IPS-18a (cell line): Measurements from ENCODE around the gene CYTH2.
"Not testable (repeated sequence)": the region's sequence is repeated elsewhere in the genome, so short reads cannot be mapped to it uniquely, and the experiment has no call there.

Experiments used
- H3K27ac ChIP-seq: one replicate; pipeline ENCODE4 v1.5.1; 2013; ENCODE audit warnings: low read length
- H3K27me3 ChIP-seq: one replicate; pipeline ENCODE4 v1.6.1; 2013; ENCODE audit warnings: mild to moderate bottlenecking, low read length; ENCODE audit not compliant: control insufficient read depth, insufficient read depth
- H3K36me3 ChIP-seq: one replicate; pipeline ENCODE4 v1.6.1; 2013; ENCODE audit warnings: low read depth, low read length; ENCODE audit not compliant: control insufficient read depth
- H3K4me1 ChIP-seq: one replicate; pipeline ENCODE4 v1.6.1; 2013; ENCODE audit warnings: low read depth, low read length; ENCODE audit not compliant: control insufficient read depth
- H3K4me3 ChIP-seq: one replicate; pipeline ENCODE4 v1.5.1; 2013; ENCODE audit warnings: low read length
- H3K9ac ChIP-seq: one replicate; pipeline ENCODE4 v1.6.1; 2013; ENCODE audit warnings: mild to moderate bottlenecking, low read length, moderate library complexity
- H3K9me3 ChIP-seq: one replicate; pipeline ENCODE4 v1.6.1; 2013; ENCODE audit warnings: low read depth, low read length; ENCODE audit not compliant: control insufficient read depth

CYTH2 gene

GRCh38 chr19:48480183-48480557, 11.0 kb downstream of the CYTH2 start:
- no peak overlapping the region for H3K4me3 ChIP-seq
- peaks cover 43% of the 10 kb centered on the region for H3K36me3 ChIP-seq
- H3K27ac ChIP-seq = no peak overlapping the region
- H3K27me3 ChIP-seq = no peaks in the 10 kb centered on the region
- H3K4me1 ChIP-seq = no peaks in the 10 kb centered on the region
- H3K9me3 ChIP-seq = no peaks in the 10 kb centered on the region
- no peak overlapping the region for H3K9ac ChIP-seq

GRCh38 chr19:48480558-48481500, 11.7 kb downstream of the CYTH2 start:
- no peak overlapping the region for H3K27ac ChIP-seq
- H3K9ac ChIP-seq = no peak overlapping the region
- H3K27me3 ChIP-seq = no peaks in the 10 kb centered on the region
- no peak overlapping the region for H3K4me3 ChIP-seq
- H3K9me3 ChIP-seq = no peaks in the 10 kb centered on the region
- peaks cover 37% of the 10 kb centered on the region for H3K36me3 ChIP-seq
- no peaks in the 10 kb centered on the region for H3K4me1 ChIP-seq

- Histone ChIP-seq H3K4me1 (no peaks in the 10 kb centered on the region), H3K36me3 (peaks cover 25% of the 10 kb centered on the region), H3K9me3 (no peaks in the 10 kb centered on the region), H3K9ac (no peak overlapping the region), H3K27ac (no peak overlapping the region), H3K4me3 (no peak overlapping the region), H3K27me3 (no peaks in the 10 kb centered on the region)
These were observed 12.9 kb downstream of the CYTH2 start for GRCh38 chr19:48481846-48482639.

GRCh38 chr19:48483301-48483700, 14.1 kb downstream of the CYTH2 start:
- H3K9me3 ChIP-seq = no peaks in the 10 kb centered on the region
- no peak overlapping the region for H3K27ac ChIP-seq
- no peaks in the 10 kb centered on the region for H3K27me3 ChIP-seq
- H3K4me1 ChIP-seq = no peaks in the 10 kb centered on the region
- H3K9ac ChIP-seq = no peak overlapping the region
- peaks cover 15% of the 10 kb centered on the region for H3K36me3 ChIP-seq
- no peak overlapping the region for H3K4me3 ChIP-seq

- Histone ChIP-seq H3K4me1 (no peaks in the 10 kb centered on the region), H3K4me3 (no peak overlapping the region), H3K36me3 (peaks cover 8% of the 10 kb centered on the region), H3K9me3 (no peaks in the 10 kb centered on the region), H3K27me3 (no peaks in the 10 kb centered on the region), H3K9ac (no peak overlapping the region), H3K27ac (no peak overlapping the region)
These were observed 15.2 kb downstream of the CYTH2 start for GRCh38 chr19:48484247-48484893.

GRCh38 chr19:48484931-48485612, 15.9 kb downstream of the CYTH2 start:
- Histone ChIP-seq H3K9me3 (no peaks in the 10 kb centered on the region), H3K9ac (no peak overlapping the region)

GRCh38 chr19:48486706-48487105, 17.5 kb downstream of the CYTH2 start:
- H3K27me3 ChIP-seq, H3K9me3 ChIP-seq, H3K27ac ChIP-seq, H3K4me3 ChIP-seq, H3K9ac ChIP-seq, H3K36me3 ChIP-seq, H3K4me1 ChIP-seq: not testable (repeated sequence)

More at GRCh38 chr19:48484931-48485612, 15.9 kb downstream of the CYTH2 start:
- no peaks in the 10 kb centered on the region for H3K4me1 ChIP-seq
- H3K36me3 ChIP-seq = peaks cover 4% of the 10 kb centered on the region
- no peak overlapping the region for H3K4me3 ChIP-seq
- no peak overlapping the region for H3K27ac ChIP-seq
- peaks cover 2% of the 10 kb centered on the region for H3K27me3 ChIP-seq

GRCh38 chr19:48487544-48487943, 18.4 kb downstream of the CYTH2 start:
- Histone ChIP-seq H3K36me3 (no peaks in the 10 kb centered on the region), H3K4me3 (no peak overlapping the region), H3K27ac (no peak overlapping the region), H3K4me1 (peaks cover 13% of the 10 kb centered on the region), H3K9me3 (no peaks in the 10 kb centered on the region), H3K27me3 (peaks cover 9% of the 10 kb centered on the region), H3K9ac (no peak overlapping the region)

GRCh38 chr19:48487948-48488347, 18.8 kb downstream of the CYTH2 start:
- H3K27me3 ChIP-seq = peaks cover 9% of the 10 kb centered on the region
- H3K36me3 ChIP-seq = no peaks in the 10 kb centered on the region
- no peak overlapping the region for H3K27ac ChIP-seq
- no peak overlapping the region for H3K9ac ChIP-seq
- H3K4me3 ChIP-seq = no peak overlapping the region
- peaks cover 14% of the 10 kb centered on the region for H3K4me1 ChIP-seq
- H3K9me3 ChIP-seq = no peaks in the 10 kb centered on the region

GRCh38 chr19:48488478-48488877, 19.3 kb downstream of the CYTH2 start:
- H3K4me1 ChIP-seq = peaks cover 14% of the 10 kb centered on the region
- H3K4me3 ChIP-seq, H3K9me3 ChIP-seq, H3K27ac ChIP-seq, H3K27me3 ChIP-seq, H3K36me3 ChIP-seq, H3K9ac ChIP-seq: not testable (repeated sequence)
